HL-60 (cell line): ENCODE results near the gene CITED4.

ENCODE experiments used
- DNase-seq, 2 experiments: peaks; one replicate each; pipeline ENCODE4 v3.0.0-alpha.2; 2010 to 2020; ENCODE audit warnings: low read depth in 1 of 2, low spot score in 1 of 2
- H3K27ac ChIP-seq: fragments of 250-450 bp; sonication (Bioruptor Pico); replicated peaks from 2 replicates; pipeline ENCODE4 v1.5.1; 2020; ENCODE audit warnings: mild to moderate bottlenecking, moderate library complexity
- H3K27me3 ChIP-seq: fragments of 250-450 bp; sonication (Bioruptor Pico); 2 replicates; pipeline ENCODE4 v1.5.1; 2021; ENCODE audit warnings: mild to moderate bottlenecking, moderate library complexity; ENCODE audit not compliant: insufficient read depth, poor library complexity, severe bottlenecking
- H3K4me3 ChIP-seq: replicated peaks from 2 replicates; pipeline ENCODE4 v1.5.1; 2011; ENCODE audit warnings: mild to moderate bottlenecking, control low read depth, low read length; ENCODE audit not compliant: insufficient read depth
- GABPA ChIP-seq: IDR thresholded peaks from 2 replicates; pipeline ENCODE4 v1.6.1; 2012; ENCODE audit warnings: low read depth
- POLR2AphosphoS5 ChIP-seq: IDR thresholded peaks from 2 replicates; pipeline ENCODE4 v1.6.1; 2012; ENCODE audit warnings: low read depth
- SPI1 ChIP-seq: IDR thresholded peaks from 2 replicates; pipeline ENCODE4 v1.6.1; 2012; ENCODE audit warnings: low read depth, mild to moderate bottlenecking, borderline replicate concordance
- TF ChIP-seq, protein P1 (sequence below): IDR thresholded peaks from one replicate; pipeline ENCODE4 v1.5.1; 2011; ENCODE audit warnings: low read length, control low read depth, inconsistent platforms; ENCODE audit not compliant: insufficient read depth
- TF ChIP-seq, protein P2 (sequence below): IDR thresholded peaks from 2 replicates; pipeline ENCODE4 v1.6.1; 2012; ENCODE audit warnings: low read depth; ENCODE audit not compliant: insufficient replicate concordance

CITED4 gene

DNA sequence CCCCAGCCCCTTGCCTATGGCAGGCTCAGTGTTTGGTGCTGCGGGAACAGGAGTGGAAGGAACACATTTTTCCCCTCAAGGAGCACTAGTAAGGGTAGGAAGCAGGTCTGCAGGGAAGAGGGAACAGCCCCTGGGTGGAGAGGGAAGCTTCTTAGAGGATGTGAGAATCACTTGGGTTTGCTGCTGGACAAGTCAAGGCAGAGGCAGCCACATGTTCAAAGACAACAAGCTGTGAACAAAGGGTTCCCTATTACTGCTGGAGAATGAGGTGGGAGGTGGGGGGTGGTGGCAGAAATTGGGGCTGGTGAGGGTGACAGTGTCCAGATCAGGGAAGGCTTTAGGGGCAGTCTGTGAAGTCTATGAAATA, 24.8 kb upstream of the CITED4 start:
- TF ChIP-seq SPI1 (no peak), GABPA (no peak), POLR2AphosphoS5 (no peak)
- TF ChIP-seq, protein P1, sequence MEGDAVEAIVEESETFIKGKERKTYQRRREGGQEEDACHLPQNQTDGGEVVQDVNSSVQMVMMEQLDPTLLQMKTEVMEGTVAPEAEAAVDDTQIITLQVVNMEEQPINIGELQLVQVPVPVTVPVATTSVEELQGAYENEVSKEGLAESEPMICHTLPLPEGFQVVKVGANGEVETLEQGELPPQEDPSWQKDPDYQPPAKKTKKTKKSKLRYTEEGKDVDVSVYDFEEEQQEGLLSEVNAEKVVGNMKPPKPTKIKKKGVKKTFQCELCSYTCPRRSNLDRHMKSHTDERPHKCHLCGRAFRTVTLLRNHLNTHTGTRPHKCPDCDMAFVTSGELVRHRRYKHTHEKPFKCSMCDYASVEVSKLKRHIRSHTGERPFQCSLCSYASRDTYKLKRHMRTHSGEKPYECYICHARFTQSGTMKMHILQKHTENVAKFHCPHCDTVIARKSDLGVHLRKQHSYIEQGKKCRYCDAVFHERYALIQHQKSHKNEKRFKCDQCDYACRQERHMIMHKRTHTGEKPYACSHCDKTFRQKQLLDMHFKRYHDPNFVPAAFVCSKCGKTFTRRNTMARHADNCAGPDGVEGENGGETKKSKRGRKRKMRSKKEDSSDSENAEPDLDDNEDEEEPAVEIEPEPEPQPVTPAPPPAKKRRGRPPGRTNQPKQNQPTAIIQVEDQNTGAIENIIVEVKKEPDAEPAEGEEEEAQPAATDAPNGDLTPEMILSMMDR: no peak
- TF ChIP-seq, protein P2, sequence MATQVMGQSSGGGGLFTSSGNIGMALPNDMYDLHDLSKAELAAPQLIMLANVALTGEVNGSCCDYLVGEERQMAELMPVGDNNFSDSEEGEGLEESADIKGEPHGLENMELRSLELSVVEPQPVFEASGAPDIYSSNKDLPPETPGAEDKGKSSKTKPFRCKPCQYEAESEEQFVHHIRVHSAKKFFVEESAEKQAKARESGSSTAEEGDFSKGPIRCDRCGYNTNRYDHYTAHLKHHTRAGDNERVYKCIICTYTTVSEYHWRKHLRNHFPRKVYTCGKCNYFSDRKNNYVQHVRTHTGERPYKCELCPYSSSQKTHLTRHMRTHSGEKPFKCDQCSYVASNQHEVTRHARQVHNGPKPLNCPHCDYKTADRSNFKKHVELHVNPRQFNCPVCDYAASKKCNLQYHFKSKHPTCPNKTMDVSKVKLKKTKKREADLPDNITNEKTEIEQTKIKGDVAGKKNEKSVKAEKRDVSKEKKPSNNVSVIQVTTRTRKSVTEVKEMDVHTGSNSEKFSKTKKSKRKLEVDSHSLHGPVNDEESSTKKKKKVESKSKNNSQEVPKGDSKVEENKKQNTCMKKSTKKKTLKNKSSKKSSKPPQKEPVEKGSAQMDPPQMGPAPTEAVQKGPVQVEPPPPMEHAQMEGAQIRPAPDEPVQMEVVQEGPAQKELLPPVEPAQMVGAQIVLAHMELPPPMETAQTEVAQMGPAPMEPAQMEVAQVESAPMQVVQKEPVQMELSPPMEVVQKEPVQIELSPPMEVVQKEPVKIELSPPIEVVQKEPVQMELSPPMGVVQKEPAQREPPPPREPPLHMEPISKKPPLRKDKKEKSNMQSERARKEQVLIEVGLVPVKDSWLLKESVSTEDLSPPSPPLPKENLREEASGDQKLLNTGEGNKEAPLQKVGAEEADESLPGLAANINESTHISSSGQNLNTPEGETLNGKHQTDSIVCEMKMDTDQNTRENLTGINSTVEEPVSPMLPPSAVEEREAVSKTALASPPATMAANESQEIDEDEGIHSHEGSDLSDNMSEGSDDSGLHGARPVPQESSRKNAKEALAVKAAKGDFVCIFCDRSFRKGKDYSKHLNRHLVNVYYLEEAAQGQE: no peak
- no peak overlapping the region for H3K27ac ChIP-seq
- DNase-seq: no peak

DNA sequence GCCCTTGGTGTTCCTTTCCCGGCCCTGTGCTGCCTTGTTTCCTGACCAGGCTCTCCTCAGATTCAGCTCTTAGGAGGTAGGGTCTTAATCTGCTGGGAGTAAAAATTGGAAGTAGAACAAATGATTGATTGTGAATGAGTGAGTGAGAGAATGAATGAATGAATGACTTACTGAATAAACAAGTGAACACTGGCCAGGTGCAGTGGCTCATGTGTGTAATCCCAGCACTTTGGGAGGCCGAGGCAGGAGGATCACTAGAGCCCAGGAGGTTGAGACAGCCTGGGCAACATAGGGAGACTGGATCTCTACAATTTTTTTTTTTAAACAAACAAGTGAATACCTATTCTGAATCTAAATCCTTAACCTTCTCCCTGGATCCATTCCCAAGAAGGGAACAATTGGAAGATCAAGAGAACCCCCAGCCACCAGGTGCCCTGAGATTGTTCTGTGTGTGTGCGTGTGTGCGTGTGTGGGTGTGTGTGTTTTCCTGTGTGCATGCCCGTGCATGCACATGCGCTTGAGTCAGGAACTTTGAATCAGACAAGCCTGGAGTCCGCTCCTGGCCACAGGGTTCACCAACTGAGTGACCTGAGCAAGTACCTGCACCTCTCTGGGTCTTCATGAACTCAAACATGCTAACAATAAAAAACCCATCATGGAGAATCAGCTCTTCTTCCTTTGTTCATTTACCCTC, 24.3 kb upstream of the CITED4 start:
- TF ChIP-seq, protein P1: no peak
- TF ChIP-seq, protein P2: no peak
- TF ChIP-seq SPI1: no peak
- no peak for TF ChIP-seq POLR2AphosphoS5
- TF ChIP-seq GABPA: no peak

More for the DNA sequence above, 24.8 kb upstream of the CITED4 start:
- H3K4me3 ChIP-seq: no peak overlapping the region
- H3K27me3 ChIP-seq: peaks cover 10% of the 10 kb centered on the region

DNA sequence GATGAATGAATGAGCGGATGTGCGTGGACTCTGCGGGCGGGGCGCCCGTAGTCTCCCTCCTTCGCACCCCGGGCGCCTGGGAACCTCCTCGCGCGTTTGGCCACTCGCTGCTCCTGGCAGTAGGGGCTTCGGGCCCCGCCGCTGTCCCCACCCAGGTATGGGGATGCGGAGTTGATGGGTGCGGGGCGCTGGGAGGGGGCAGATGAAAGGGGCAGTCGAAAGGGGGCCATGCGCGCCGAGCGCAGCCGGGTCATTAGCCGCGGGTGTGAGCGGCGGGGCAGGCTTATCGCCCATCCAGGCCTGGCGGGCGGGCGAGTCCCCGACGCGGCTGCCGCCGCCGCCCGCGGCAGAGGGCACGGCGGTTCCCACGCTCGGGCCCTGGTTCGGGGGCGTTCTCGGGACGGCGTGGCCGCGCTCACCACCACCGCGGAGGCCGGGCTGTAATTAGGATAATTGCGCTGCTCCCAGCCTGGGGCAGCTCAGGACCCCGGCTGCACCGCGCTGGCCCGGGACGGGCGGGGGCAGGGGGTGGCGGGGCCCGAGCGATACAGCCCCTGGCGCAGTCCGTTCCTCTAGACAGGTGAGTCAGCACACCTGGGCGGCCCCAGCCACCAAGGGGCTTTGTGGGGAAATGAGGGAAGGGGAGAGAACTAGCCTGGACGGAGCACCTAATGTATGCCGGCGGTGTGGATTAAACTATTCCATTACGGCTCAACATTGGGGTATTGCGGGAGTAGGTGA, 22.1 kb upstream of the CITED4 start:
- no peak overlapping the region for H3K27ac ChIP-seq
- DNase-seq: no peak
- no peak for TF ChIP-seq GABPA
- no peak for TF ChIP-seq SPI1
- TF ChIP-seq, protein P2: no peak
- no peak for TF ChIP-seq POLR2AphosphoS5

More for the DNA sequence above, 24.3 kb upstream of the CITED4 start:
- H3K27ac ChIP-seq: no peak overlapping the region
- no peak overlapping the region for H3K4me3 ChIP-seq
- no peak for DNase-seq
- peaks cover 10% of the 10 kb centered on the region for H3K27me3 ChIP-seq

More for the DNA sequence above, 22.1 kb upstream of the CITED4 start:
- no peak overlapping the region for H3K4me3 ChIP-seq
- H3K27me3 ChIP-seq: peaks cover 10% of the 10 kb centered on the region
